CD4-positive, alpha-beta T cell treated with Interferon gamma for 1 hour (primary cell): ENCODE measurements around the gene CYTH4.
"Not testable (repeated sequence)": the region's sequence is repeated elsewhere in the genome, so short reads cannot be mapped to it uniquely, and the experiment has no call there.

Experiments
- DNase-seq: peaks from one replicate; pipeline ENCODE4 v3.0.0-alpha.2; 2020

Gene CYTH4, protein sequence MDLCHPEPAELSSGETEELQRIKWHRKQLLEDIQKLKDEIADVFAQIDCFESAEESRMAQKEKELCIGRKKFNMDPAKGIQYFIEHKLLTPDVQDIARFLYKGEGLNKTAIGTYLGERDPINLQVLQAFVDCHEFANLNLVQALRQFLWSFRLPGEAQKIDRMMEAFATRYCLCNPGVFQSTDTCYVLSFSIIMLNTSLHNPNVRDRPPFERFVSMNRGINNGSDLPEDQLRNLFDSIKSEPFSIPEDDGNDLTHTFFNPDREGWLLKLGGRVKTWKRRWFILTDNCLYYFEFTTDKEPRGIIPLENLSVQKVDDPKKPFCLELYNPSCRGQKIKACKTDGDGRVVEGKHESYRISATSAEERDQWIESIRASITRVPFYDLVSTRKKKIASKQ

DNA sequence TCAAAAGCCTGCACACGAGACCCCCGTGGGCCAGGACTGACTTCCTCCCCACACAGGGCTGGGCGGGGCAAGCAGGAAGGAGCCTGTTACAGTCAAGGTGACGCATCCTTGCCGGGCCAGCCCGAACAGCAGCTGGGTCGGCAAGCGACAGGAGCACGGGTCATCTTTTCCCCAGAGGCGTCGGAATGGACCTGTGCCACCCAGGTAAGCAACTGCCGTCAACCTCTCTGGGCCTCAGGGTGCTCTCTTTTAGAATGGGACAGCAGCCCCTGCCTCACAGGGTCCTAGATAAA lies at the start of gene CYTH4:
Gene CYTH4, plus strand, starts transcription at position 124 of the 293 bp plus-strand sequence. Its CDS starts 62 bp downstream, at position 186.
- peak; percentile 77 for DNase-seq

DNA sequence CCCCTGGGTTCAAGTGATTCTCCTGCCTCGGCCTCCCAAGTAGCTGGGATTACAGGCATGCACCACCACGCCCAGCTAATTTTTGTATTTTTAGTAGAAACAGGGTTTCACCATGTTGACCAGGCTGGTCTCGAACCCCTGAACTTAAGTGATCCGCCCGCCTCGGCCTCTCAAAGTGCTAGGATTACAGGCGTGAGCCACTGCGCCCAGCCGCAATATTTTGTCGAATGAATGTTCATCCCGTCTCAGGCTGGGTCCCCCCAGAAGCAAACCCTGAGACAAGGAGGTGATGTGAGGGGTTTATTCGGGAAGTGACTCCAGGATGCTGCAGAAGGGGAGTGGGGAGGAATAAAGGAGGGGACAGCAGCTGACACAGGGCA lies 48.9 kb upstream of the CYTH4 start:
- DNase-seq = not testable (repeated sequence)

DNA sequence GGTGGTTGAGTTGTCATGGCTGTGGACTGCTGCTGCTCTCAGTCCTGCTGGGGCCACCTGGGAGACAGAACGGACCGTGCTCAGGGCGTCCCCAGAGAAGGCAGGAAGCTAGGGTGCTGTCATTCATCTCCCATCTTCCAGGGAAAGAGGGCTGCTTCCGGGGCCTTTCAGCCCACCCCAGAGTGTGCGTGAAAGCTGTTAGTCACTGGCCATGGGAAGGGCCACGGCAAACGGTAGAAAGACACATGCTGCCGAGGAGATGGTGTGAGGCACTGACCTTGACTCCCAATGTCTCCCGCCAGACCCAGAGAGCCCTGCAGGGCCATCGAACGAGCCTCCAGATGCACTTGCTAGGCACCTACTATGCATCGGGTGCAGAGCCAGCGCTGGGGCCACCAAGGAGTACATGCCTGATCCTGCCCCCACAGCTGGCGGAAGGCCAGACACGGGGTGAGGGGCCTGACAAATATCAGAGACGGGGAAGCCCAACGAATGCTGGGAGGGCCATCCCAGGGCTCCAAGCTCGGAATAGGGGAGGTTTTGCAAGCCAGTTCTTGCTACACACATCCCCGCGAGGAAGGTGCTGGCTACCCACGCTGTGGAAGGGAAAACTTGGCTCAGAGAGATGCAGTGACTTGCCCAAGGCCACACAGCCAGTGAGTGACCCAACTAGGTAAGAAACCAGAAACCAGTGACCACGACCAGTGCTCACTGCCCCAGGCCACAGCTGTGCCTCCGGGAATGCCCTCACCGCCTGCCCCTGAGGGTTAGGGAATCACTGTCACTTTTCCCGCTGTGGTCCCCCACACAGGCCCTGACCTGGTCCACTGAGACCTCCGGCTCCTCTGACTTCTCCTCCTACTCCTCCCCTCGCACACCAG lies 48.3 kb upstream of the CYTH4 start:
- DNase-seq = no peak

DNA sequence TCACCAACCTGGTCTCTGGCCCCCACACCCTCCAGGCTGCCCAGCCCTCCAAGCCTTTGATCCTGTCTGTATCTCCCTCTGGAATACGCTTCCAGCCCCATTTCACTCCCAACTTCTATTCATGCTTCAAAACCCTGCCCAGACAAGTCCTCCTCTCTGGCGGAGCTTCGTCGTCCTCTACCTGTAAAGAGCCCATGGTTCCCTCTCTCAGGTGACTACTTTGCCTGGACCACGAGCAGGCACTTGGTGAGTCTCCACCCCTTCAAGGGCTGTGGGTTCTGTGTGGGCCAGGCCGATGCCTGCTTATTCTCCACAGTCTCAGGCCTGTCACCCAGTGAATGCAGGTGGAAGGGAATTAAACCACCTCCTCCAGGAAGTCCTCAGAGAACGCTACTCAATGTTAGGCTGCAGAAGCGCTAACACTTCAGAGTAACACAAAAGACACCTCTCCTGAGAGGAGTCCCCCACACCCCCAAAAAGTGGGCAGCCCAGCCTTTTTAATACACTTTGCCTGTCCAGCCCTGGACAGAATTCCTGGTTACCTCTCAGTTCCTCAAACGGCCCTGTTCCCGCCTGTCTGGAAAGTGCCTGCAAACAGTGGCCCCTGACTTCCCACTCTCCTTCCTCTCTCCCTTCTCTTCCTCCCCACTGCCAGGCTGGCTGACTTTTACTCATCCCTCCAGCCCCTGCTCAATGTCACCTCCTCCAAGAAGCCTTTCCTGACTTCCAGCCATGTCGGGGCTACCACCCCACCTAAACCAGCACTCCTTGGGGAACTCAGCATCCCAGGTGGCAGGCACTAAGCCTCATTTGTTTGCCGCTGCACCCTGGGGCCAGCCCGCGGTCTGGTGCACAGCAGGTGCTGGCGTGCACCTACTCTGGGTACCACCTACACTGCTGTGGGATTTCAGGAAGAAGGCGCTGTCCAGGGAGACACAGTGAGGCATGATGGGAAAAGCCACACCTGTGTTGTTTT lies 47.3 kb upstream of the CYTH4 start:
- DNase-seq = no peak

DNA sequence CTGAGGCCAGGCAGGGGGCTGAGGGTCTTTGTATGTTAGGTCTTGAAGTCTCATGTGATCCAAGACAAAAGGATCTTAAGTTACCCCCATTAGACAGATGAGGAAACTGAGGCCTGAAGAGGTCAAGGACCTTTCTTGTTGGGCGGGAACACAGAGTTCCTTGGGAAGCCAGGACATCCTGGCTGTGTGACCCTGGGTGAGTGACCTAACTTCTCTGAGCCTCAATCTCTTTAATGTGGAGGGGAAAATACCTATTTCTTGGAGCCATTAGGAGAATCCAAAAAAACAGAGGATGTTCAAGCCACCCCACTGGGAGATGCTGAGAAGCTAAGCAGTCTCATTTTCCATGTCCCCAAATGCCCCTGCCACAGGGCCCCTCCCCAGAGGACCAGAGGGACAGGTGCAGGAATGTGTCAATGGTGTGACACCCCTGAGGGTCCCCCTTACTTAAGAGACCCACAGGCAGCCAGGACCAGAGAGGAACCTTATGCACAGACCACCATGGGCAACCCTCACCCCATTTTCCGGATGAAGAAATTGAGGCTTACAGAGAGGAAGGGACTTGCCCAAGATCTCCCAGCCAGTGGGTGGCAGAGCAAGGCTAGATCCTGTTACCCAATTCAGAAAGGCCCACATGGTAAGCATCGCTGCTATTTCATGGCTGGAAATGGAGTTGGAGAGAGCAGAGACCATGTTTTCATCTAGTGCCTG lies 46.3 kb upstream of the CYTH4 start:
- DNase-seq = no peak

DNA sequence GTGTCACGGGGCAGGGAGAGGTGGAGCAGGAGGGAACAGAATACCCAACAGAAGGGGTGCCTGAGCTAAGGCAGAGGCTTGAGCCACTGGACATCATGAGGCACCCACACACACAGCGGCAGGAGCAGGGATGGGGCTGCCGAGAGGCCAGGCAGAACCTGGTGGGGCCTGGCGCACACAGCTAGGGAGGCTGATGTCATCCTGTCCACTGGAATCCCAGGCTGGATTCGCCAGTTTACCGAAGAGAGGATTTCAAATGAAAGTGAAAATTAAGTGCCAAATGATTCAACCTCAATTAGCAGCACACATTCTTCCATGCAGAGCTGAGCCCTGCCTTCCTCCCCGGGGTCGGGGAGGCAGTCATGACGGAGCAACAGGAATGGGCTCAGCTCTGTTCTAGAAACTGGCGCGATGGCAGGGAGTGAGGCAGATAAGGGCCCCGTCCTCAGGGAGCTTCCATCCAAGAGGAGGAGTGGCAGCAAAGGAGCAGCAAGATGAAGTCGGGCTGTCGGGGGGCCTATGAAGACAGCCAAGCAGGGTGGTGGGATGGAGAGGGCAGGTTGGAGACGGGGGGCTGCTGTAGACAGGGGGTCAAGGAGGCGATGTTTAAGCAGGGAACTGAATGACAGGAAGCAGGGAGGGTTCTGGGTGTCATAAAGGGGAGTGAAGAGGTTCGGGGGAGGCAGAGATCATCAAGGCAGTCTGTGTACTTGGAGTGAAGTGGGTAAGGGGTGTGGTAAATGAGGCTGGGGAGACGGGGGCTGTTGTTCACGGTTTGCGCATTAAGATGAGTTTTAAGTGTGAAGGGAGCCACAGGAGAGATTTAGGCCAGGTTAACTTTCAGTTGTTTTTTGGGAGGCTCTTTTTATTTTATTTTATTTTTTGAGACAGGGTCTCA lies 44.7 kb upstream of the CYTH4 start:
- no peak for DNase-seq

DNA sequence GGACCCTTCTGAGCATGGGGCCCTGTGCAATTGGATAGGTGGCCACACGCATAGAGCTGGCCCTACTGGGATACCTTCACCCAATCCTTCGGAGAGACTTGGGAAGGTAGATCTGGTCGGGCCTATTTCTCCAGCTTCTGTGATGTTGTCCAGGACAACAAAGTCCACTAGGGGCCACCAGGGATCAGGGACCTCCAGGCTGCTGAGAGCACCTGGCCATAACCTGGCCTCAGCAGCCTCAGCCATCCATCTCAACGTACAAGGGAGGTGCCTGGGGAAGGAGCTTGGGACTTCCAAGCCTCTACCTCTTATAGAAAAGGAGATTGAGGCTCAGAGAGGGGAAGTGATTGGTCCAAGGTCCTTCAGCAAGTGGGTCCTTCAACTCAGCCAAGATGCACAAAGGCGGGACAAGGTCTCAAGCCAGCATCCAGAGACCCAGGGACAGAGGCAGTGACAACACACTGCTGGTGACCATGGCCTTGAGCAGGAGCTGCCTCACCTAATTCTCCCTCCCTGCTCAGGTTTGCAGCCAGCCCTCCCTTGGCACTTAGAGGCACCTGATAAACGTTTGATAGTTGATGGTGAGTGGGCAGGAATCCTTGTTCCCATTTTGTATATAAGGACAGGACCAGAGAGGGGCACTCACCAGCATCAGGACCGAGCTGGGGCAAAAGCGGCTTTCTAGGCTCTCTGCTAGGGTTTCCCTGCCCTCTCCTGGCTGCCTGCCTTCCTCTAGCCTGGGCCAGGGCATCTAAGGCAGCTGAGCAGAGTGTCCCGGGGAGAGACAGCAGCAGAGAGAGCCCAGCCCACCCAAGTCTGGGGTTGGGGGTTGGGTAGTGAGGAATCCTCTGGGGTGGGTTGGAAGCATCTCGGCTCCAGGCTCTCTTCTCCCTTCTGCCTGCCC lies 42.7 kb upstream of the CYTH4 start:
- DNase-seq = no peak

DNA sequence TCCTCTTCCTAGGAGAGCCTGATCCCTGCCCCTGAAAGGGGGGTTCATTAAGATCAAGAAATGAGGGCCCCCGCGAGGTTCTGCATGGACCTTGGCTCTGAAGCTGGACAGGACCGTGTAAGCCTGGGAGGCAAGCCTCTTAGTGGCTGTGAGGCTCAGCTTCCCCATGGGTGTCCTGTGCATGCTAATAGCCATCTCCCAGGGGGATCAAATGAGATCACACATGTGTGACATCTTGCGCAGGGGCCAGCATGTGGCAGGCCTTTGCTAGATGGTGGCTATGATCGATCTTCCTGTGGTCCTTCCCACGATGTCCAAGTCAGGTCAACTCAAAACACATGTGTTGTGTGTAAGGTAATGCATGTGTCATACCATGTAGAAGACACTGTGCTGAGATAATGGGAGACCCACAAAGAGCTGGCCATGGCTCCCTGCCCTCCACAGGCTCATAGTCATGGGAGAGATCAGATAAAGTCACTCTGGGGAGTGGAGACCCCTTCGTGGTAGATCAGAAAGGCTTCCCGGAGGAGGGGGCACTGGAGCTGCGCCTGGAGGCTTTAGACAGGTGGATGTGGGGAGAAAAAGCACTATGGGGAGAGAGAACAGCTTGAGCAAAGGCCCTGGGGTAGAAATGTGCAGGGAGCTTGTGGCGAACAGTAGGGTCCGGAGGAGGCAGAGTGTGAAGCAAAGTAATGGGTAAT lies 41.9 kb upstream of the CYTH4 start:
- DNase-seq = no peak

DNA sequence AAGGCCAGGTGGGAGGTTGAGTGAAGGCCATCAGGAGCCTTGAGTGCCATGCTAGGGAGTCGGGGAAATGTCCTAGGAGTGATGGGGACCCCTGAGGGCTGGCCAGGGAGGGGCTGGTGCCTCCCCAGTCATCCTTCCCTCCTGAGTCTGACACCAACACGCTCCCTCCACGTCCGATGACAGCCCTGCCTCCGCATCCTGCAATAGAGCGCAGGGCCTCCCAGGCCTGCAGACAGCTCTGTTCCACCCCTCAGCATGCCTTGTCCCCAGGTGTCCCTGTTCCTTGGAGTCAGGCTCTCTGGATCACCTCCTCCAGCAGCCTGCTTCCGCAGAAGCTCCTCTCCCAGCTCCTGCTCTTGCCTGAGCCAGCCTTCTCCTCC lies 41.4 kb upstream of the CYTH4 start:
- DNase-seq = no peak

DNA sequence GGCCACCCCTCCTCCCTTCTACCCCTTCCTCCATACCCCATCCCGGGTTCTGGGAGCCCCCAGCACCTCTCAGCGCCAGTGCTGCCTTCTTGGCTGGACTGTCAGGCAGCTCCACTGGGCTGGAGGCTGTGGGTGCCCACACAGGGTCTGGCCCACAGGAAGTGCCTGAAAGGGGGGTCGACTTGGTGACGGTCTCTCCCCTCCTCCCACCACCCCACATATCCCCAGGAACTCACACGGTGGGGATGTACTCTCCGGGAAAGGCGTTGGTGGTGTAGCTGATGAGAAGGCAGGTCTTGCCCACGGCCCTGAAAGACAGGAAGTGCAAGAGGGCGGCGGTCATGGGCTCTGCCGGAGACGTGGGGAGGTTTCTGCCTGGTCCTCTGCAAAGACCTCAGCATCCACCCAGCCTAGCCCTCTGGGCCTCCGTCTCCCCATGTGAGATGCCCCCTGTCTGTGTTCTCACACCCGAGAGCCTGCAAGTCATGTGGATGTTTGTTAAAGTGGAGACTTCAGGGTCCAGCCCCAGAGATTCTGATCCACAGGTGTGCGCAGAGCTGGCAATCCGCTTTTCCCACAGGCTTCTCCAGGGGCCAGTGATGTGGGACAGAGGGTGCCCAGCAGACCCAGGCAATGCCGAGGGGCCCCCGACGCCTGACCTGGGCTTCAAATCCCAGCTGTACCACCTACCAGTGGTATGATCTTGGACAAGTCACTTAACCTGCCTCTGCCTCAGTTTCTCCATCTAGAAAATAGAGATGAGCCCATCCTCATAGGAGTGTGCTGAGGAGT lies 40.8 kb upstream of the CYTH4 start:
- DNase-seq = peak; percentile 54

DNA sequence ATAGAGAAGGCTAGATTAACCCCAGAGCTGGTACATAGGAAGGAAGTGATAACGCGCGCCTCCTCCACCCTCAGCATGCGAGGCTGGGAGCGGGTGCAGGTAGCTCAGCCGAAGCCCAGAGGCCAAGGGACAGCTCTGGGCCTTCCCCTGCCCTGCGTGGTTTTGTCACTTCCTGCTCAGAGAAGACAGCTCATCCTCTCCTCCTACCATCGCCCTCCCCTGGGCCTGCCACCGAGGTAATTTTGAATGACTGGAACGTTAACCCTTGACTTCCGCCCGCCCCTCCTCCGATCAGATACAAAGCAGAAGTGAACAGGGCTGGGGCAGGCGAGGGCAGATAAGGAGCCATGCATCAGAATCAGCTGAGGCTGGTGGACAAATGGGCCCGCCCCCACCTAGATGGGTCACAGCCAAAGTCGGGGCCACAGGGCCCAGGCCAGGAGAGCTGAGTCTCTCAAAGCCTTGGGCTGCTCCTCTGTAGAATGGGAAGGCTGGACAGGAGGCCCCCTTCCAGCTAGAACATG lies 39.9 kb upstream of the CYTH4 start:
- peak; percentile 91 for DNase-seq

DNA sequence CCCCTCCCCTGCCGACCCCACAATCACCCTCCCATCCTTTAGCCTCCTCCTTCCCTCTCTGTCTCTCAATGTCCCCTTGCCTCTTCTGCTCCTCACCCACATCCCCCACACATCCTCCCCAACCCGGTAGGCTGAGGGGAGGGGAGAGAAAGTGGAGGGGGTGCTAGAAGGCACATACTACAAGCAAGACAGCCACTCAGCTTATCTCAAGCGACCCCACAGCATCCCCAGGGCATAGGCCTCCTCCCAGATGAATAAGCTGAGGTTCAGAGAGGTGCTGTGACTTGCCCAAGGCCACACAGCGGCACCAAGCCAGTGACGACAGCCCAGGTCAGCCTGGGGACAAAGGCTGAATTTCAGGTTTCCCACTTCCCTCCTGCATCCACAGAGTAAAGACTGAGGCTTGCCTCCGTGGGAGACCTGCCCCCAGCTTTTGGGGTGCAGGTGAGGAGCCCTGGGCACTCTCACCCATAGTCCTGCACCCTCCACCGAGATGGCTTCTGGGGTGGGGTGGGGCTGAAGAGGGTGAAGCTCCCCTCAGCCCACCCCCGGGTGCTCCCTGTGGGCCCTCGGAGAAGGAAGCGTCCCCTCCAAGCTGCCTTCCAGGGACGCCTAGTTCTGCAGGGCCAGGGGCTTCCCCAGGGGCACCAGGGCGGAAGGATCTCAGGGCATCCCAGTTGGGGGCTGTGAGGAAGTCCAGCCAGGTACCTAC lies 38.8 kb upstream of the CYTH4 start:
- no peak for DNase-seq

DNA sequence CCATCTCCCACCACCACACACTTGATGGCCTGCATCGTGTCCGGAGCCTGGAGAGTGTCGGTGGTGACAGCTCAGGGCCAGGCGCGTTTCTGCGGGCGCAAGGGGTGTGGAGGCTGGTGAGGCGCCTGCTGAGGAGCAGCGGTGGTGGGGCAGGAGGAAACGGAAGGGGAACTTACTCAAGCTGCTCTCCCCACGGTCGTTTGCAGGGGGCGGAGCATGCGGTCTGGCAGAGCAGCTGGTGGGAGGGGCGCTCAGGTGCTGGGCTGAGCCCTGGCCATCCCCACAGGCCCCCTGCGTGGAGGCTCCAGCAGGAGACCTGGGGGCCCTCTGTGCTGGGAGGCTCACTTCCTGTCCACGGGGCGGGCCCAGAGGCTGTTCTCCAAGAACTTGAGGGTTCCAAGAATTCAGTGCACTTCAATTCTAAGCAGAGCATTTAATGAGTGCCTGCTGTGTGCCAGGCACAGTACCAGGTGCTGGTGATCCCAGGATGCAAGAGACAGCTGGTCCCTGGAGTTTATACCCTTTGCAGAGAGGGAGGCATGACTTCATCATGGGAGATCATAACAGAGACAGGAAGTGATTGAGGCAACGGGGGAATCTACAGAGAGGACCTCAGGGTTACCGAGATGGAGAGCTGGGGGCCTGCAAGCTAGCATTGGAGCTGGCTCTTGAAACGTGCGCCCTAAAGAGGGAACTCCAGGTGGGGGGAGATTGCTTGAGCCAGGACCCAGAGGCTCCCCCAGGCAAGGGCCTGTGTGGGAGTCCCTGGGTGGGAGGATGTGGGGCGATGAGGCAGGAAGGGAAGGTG lies 38.0 kb upstream of the CYTH4 start, which contains the start of gene RAC2:
Gene RAC2, minus strand, starts transcription at position 156 of the 808 bp plus-strand sequence. Its CDS starts 121 bp downstream, at position 35.
- peak; percentile 90 for DNase-seq

DNA sequence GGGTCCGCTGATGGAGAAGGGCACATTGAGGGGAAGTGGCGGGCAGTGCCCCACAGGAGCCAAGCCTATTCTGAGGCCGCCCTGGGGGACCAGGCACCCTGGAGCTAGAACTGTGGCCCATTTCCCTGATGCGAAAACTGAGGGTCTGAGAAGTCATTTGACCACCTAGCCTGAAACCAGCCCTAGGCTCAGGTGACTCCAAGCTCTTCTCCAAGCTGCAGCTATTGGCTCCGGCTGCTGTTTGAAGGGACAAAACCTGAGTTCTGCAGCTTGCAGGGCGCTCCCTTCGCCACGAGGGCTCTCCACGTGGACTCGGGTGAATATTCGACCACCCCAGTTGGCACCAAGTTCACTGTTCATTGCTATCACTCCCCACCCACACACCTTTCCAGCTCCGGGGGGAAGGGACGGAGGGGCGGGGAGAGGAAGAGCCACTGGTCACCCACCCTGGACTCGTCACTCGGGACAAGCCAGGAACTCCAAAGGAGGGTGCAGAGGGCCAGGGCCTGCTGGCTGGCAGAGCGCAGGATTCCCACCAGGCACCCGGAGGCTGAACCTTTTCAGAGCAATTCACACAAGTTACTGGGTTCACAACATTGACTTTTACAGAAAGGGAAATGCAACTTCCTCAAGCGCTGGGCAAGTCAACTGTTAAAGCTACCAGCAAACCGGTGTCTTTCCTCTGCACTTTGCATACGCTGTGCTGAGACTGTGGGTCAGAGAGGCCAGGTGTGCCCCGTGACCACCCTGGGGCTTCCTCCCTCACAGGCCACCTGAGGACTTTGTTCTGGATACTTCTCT lies 37.2 kb upstream of the CYTH4 start:
- DNase-seq = peak; percentile 43

DNA sequence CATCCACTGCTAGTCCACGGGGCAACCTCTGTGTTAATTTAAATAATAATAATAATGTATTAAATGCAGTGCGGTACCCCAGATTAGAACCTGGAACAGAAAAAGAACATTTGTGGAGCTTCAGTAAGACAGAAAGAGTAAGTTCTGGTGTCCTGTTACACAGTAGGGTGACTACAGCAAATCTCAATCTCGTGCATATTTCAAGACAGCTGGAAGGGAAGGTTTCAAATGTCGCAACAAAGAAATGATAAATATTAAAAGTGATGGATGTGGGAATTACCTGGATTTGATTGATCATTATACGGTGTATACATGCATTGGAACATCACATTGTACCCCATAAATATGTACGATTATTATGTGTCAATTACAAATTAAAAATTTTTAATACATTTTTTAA lies 36.6 kb upstream of the CYTH4 start:
- DNase-seq = no peak

DNA sequence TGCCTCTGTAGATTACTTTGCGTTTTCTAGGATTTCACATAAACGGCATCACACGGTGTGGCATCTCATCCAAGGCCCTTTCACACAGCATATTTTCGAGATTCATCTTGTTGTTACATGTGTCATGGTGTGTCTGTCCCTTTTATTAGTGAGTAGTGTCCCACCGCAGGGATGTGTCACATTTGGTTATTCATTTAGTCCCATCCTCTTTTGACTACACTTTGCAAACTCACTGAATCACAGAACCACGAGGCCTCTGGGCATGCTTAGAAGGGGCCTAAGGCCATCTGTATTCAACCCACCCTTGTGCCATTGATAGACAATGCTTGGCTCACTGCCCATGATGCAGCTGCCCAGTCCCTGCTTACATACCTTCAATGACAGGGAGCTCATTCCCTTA lies 34.1 kb upstream of the CYTH4 start:
- DNase-seq = no peak
